Measurements from ENCODE around the gene CELSR2. TPM values are rescaled to one million over a fixed set of nuclear protein-coding genes. Genes with fewer than 3 reads are reported as not detected.

The CELSR2 gene
- total and polyA plus RNA-seq, 12 donors, result 0.93 to 10.6 (median 6.2) TPM

DNA sequence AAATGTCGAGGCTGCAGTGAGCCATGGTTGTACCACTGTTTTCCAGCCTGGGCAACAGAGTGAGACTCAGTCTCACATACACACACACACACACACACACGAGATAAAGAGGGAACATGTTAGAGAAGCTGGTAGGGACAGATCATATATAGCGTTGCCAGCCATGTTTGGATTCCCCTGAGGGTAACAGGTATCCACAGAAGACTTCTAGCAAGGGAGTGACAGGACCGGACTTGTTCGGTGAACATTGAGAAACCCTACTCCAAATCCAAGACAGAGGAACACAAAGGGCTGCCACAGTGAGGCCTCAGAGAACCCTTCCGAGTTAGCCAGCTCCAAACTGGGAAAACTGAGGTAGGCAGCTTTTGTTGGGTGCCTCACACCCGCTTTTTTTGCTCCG is 39.3 kb upstream of the CELSR2 start:
- intact Hi-C loops (cut with DNase I), result loop anchor here in 1 of 10 donors (5.0 kb wide), 1 partner anchor 108 kb away; no protein-coding TSS in a partner anchor
- TF ChIP-seq, protein P1, sequence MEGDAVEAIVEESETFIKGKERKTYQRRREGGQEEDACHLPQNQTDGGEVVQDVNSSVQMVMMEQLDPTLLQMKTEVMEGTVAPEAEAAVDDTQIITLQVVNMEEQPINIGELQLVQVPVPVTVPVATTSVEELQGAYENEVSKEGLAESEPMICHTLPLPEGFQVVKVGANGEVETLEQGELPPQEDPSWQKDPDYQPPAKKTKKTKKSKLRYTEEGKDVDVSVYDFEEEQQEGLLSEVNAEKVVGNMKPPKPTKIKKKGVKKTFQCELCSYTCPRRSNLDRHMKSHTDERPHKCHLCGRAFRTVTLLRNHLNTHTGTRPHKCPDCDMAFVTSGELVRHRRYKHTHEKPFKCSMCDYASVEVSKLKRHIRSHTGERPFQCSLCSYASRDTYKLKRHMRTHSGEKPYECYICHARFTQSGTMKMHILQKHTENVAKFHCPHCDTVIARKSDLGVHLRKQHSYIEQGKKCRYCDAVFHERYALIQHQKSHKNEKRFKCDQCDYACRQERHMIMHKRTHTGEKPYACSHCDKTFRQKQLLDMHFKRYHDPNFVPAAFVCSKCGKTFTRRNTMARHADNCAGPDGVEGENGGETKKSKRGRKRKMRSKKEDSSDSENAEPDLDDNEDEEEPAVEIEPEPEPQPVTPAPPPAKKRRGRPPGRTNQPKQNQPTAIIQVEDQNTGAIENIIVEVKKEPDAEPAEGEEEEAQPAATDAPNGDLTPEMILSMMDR (IDR thresholded peaks at IDR 0.05), result no peak
- 90 to 92% methylated on average over 8 of the region's 8 CpGs for WGBS, 2 donors
- no peak for DNase-seq
- Histone ChIP-seq H3K27ac (no peak overlapping the region), H3K36me3 (no peaks in the 10 kb centered on the region), H3K9me3 (no peaks in the 10 kb centered on the region), H3K27me3 (no peaks in the 10 kb centered on the region), H3K4me1 (peaks cover 0 to 14% (median 7%) of the 10 kb centered on the region in 9 donors), H3K4me3 (no peak overlapping the region)
- no peak for ATAC-seq

GRCh38 chr1:109213345-109213823 is 36.0 kb upstream of the CELSR2 start:
- no peak for ATAC-seq

DNA sequence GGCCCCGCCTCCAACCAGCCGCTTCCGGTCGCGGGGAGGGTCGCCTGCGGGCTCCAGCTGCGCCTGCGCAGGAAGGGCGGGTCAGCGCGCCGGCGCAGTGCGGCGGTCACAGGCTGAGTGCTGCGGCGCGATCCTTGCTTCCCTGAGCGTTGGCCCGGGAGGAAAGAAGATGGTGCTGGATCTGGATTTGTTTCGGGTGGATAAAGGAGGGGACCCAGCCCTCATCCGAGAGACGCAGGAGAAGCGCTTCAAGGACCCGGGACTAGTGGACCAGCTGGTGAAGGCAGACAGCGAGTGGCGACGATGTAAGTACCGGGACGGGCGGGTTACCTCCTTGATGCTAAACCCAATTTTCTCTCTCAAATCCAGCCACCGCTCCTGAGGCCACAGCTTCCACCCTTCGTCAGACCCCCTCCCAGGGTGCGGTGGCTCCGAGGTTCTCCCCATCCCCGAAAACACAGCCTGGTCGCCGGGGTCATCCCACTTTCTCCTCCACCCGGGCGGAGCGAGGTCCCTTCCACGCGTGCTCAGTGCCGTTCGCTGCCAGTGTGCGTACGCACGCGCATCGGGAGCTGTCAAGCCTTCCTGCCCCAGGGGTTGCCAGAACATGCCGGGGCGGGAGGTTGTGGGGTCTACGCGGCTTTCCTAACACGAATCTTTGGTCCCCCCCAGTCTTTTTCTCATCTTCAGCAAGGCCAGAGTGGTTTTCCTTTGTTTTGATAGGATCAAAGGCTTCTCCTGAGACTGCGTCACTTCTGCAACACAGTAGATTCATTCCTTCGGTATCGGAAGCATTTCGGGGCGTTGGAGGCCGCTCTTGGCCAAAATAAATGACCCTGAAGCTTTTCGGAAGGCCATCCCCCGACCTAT is 35.3 kb upstream of the CELSR2 start, which contains the start of gene SARS1:
Gene SARS1 (plus strand): TSS at position 95 of the 870 bp plus-strand sequence. CDS start 75 bp downstream, at position 170.
- intact Hi-C loops (cut with DNase I), result loop anchor here in 1 of 10 donors (5.0 kb wide), 1 partner anchor 112 kb away; no protein-coding TSS in a partner anchor
- TF ChIP-seq, protein P1 (IDR thresholded peaks at IDR 0.05), result no peak
- peak within 1 kb of the TSS; percentile 62 to 90 (median 85) for H3K4me3 ChIP-seq
- DNase-seq (peak; percentile 85 to 91), ATAC-seq (peak; percentile 95 to 98 (median 96))
- H3K9me3 ChIP-seq, result no peaks in the 10 kb centered on the region
- no peaks in the 10 kb centered on the region for H3K27me3 ChIP-seq
- peaks cover 0 to 9% (median 0%) of the 10 kb centered on the region in 9 donors for H3K36me3 ChIP-seq
- H3K27ac ChIP-seq, result peak within 1 kb of the TSS; percentile 24 to 92 (median 86)
- 0% methylated on average over 64 of the region's 64 CpGs for WGBS, 2 donors
- peaks cover 8 to 43% (median 31%) of the 10 kb centered on the region in 9 donors for H3K4me1 ChIP-seq

More at GRCh38 chr1:109213345-109213823, 36.0 kb upstream of the CELSR2 start:
- H3K27me3 ChIP-seq, result no peaks in the 10 kb centered on the region
- H3K4me3 ChIP-seq, result peak overlapping the region; percentile 62 to 90 (median 85)
- no peaks in the 10 kb centered on the region for H3K9me3 ChIP-seq
- peaks cover 8 to 40% (median 26%) of the 10 kb centered on the region in 9 donors for H3K4me1 ChIP-seq
- H3K27ac ChIP-seq, result peak overlapping the region; percentile 24 to 92 (median 86)
- TF ChIP-seq, protein P1 (IDR thresholded peaks at IDR 0.05), result no peak
- peaks cover 0 to 9% (median 0%) of the 10 kb centered on the region in 9 donors for H3K36me3 ChIP-seq
- intact Hi-C loops (cut with DNase I), result loop anchor here in 1 of 10 donors (5.0 kb wide), 1 partner anchor 111 kb away; no protein-coding TSS in a partner anchor
- WGBS, 2 donors, result 36 to 38% methylated on average over 10 of the region's 10 CpGs
- no peak for DNase-seq
